SK-N-SH treated with all-trans-retinoic acid at 6 μM for 48 hours (cell line): ENCODE results near the gene NACAD.

Experiments
- ATAC-seq: fragments of 200-7000 bp; cut with Tn5 transposase; 3 replicates; pipeline ENCODE4 v1.9.1; 2020; ENCODE audit warnings: mild to moderate bottlenecking, moderate library complexity
- BACH2 ChIP-seq: fragments of 250-450 bp; sonication (Bioruptor Pico); IDR thresholded peaks from 2 replicates; pipeline ENCODE4 v1.9.0; 2021; ENCODE audit warnings: mild to moderate bottlenecking, borderline replicate concordance
- CREB5 ChIP-seq: fragments of 250-450 bp; sonication (Bioruptor Pico); IDR thresholded peaks from 2 replicates; pipeline ENCODE4 v1.5.1; 2020; ENCODE audit warnings: low read depth, mild to moderate bottlenecking, moderate library complexity
- CSDC2 ChIP-seq: fragments of 250-450 bp; sonication (Bioruptor Pico); IDR thresholded peaks from 2 replicates; pipeline ENCODE4 v1.5.0; 2020; ENCODE audit warnings: mild to moderate bottlenecking, moderate library complexity
- CSRNP3 ChIP-seq: fragments of 250-450 bp; sonication (Bioruptor Pico); IDR thresholded peaks from 2 replicates; pipeline ENCODE4 v1.5.1; 2021; ENCODE audit warnings: mild to moderate bottlenecking, moderate library complexity
- ESRRG ChIP-seq: fragments of 250-450 bp; sonication (Bioruptor Pico); IDR thresholded peaks from 2 replicates; pipeline ENCODE4 v1.6.1; 2021; ENCODE audit warnings: mild to moderate bottlenecking
- GLIS3 ChIP-seq: fragments of 250-450 bp; sonication (Bioruptor Pico); IDR thresholded peaks from 2 replicates; pipeline ENCODE4 v1.5.0; 2020; ENCODE audit warnings: mild to moderate bottlenecking, moderate library complexity
- OSR1 ChIP-seq: fragments of 250-450 bp; sonication (Bioruptor Pico); IDR thresholded peaks from 2 replicates; pipeline ENCODE4 v1.8.0; 2022; ENCODE audit warnings: moderate library complexity, mild to moderate bottlenecking, inconsistent platforms
- PATZ1 ChIP-seq: fragments of 250-450 bp; sonication (Bioruptor Pico); IDR thresholded peaks from 2 replicates; pipeline ENCODE4 v1.8.0; 2020; ENCODE audit warnings: mild to moderate bottlenecking, moderate library complexity, borderline replicate concordance
- POU6F1 ChIP-seq: fragments of 250-450 bp; sonication (Bioruptor Pico); IDR thresholded peaks from 2 replicates; pipeline ENCODE4 v1.8.0; 2021; ENCODE audit warnings: low read depth, mild to moderate bottlenecking, moderate library complexity, borderline replicate concordance
- RARB ChIP-seq: fragments of 250-450 bp; sonication (Bioruptor Pico); IDR thresholded peaks from 2 replicates; pipeline ENCODE4 v1.8.0; 2021; ENCODE audit warnings: mild to moderate bottlenecking, moderate library complexity
- TOX ChIP-seq: fragments of 250-450 bp; sonication (Bioruptor Pico); IDR thresholded peaks from 2 replicates; pipeline ENCODE4 v1.8.0; 2021; ENCODE audit warnings: mild to moderate bottlenecking, moderate library complexity, borderline replicate concordance
- TSHZ2 ChIP-seq: fragments of 250-450 bp; sonication (Bioruptor Pico); IDR thresholded peaks from 2 replicates; pipeline ENCODE4 v1.5.0; 2020; ENCODE audit warnings: mild to moderate bottlenecking, moderate library complexity
- ZC3H10 ChIP-seq: fragments of 250-450 bp; sonication (Bioruptor Pico); IDR thresholded peaks from 2 replicates; pipeline ENCODE4 v1.5.1; 2021; ENCODE audit warnings: mild to moderate bottlenecking, moderate library complexity
- ZFP3 ChIP-seq: fragments of 250-450 bp; sonication (Bioruptor Pico); IDR thresholded peaks from 2 replicates; pipeline ENCODE4 v1.5.0; 2020; ENCODE audit warnings: mild to moderate bottlenecking, moderate library complexity
- ZFP30 ChIP-seq: fragments of 450-650 bp; formaldehyde crosslinking; IDR thresholded peaks from 2 replicates; pipeline ENCODE4 v1.5.0; 2022; ENCODE audit warnings: mild to moderate bottlenecking, moderate library complexity
- ZNF565 ChIP-seq: fragments of 450-650 bp; formaldehyde crosslinking; conservative IDR thresholded peaks from 2 replicates; pipeline ENCODE4 v1.5.0; 2020; ENCODE audit warnings: low read depth, mild to moderate bottlenecking, moderate library complexity
- ZNF70 ChIP-seq: fragments of 450-650 bp; formaldehyde crosslinking; IDR thresholded peaks from 2 replicates; pipeline ENCODE4 v1.5.0; 2020; ENCODE audit warnings: mild to moderate bottlenecking, moderate library complexity
- ZNF8 ChIP-seq: fragments of 450-650 bp; formaldehyde crosslinking; IDR thresholded peaks from 2 replicates; pipeline ENCODE4 v1.5.0; 2020; ENCODE audit warnings: mild to moderate bottlenecking, moderate library complexity

Gene NACAD

GRCh38 chr7:45092100-45092930, 3.5 kb upstream of the NACAD start (continued):
- no peak for TF ChIP-seq CSRNP3 (CRISPR knock-in tag)
- TF ChIP-seq OSR1 (CRISPR knock-in tag), result no peak

GRCh38 chr7:45089341-45089891, 647 bp upstream of the NACAD start:
- TF ChIP-seq ESRRG (CRISPR knock-in tag) (no peak), ZNF70 (CRISPR knock-in tag) (0 out of 2 replicates have a peak, but pooled peaks have one; percentile 64)
- ATAC-seq, result peak; percentile 71

- ATAC-seq, result peak; percentile 24
- TF ChIP-seq TSHZ2 (CRISPR knock-in tag), result no peak
- TF ChIP-seq CSDC2 (CRISPR knock-in tag), result no peak
- TF ChIP-seq GLIS3, result 0 out of 2 replicates have a peak, but pooled peaks have one; percentile 36
- no peak for TF ChIP-seq RARB
- TF ChIP-seq ZFP30 (CRISPR knock-in tag), result no peak
- no peak for TF ChIP-seq ZNF8 (CRISPR knock-in tag)
- no peak for TF ChIP-seq POU6F1 (CRISPR knock-in tag)
- TF ChIP-seq ZNF70 (CRISPR knock-in tag), result no peak
Measured at GRCh38 chr7:45088146-45088701, 545 bp downstream of the NACAD start.

- no peak for TF ChIP-seq GLIS3
- peak; percentile 1; the same call in 1 of the 3 replicates for ATAC-seq
Measured at GRCh38 chr7:45087301-45088145, 1.2 kb downstream of the NACAD start.

- no peak for ATAC-seq
- no peak for TF ChIP-seq ZNF565
- TF ChIP-seq CREB5 (CRISPR knock-in tag), result no peak
- no peak for TF ChIP-seq ZNF70 (CRISPR knock-in tag)
- TF ChIP-seq POU6F1 (CRISPR knock-in tag), result no peak
- TF ChIP-seq ZC3H10 (CRISPR knock-in tag), result no peak
- no peak for TF ChIP-seq BACH2 (CRISPR knock-in tag)
- no peak for TF ChIP-seq ZFP30 (CRISPR knock-in tag)
- no peak for TF ChIP-seq TOX (CRISPR knock-in tag)
- TF ChIP-seq CSDC2 (CRISPR knock-in tag), result no peak
- no peak for TF ChIP-seq OSR1 (CRISPR knock-in tag)
- no peak for TF ChIP-seq RARB
- no peak for TF ChIP-seq ZFP3
- no peak for TF ChIP-seq PATZ1 (CRISPR knock-in tag)
Measured at GRCh38 chr7:45086331-45087065, 2.3 kb downstream of the NACAD start.
